HEK293T (cell line): ENCODE data around the gene CBLB.

Experiments used
- CTCF ChIA-PET: fragments of 350-600 bp; formaldehyde crosslinking; extraction: SDS; loops from one replicate; lab custom pipeline; 2021; ENCODE audit warnings: antibody characterized with exemption, inconsistent platforms; lab: Yijun Ruan, JAX
- POLR2A ChIA-PET: fragments of 350-600 bp; formaldehyde crosslinking; extraction: SDS; loops from one replicate; lab custom pipeline; 2020; ENCODE audit warnings: antibody characterized with exemption, inconsistent platforms; lab: Yijun Ruan, JAX
- DNase-seq: peaks from one replicate; pipeline ENCODE4 v3.0.0; 2012; ENCODE audit warnings: mixed read lengths; ENCODE audit errors: extremely low spot score
- ARNT ChIP-seq: fragments of 450-650 bp; IDR thresholded peaks from 2 replicates; pipeline ENCODE4 v1.6.1; 2017; ENCODE audit warnings: mild to moderate bottlenecking
- BHLHE40 ChIP-seq: fragments of 450-650 bp; IDR thresholded peaks from 2 replicates; pipeline ENCODE4 v1.6.1; 2016; ENCODE audit warnings: mild to moderate bottlenecking, moderate library complexity, borderline replicate concordance
- CTBP1 ChIP-seq: fragments of 450-650 bp; IDR thresholded peaks from 2 replicates; pipeline ENCODE4 v1.6.1; 2016; ENCODE audit warnings: borderline replicate concordance
- ELF4 ChIP-seq: fragments of 450-650 bp; IDR thresholded peaks from 2 replicates; pipeline ENCODE4 v1.6.1; 2017; ENCODE audit warnings: antibody characterized with exemption
- FOXA1 ChIP-seq: fragments of 450-650 bp; IDR thresholded peaks from 2 replicates; pipeline ENCODE4 v1.6.1; 2016; ENCODE audit warnings: mild to moderate bottlenecking
- FOXK2 ChIP-seq: fragments of 450-650 bp; IDR thresholded peaks from 2 replicates; pipeline ENCODE4 v1.6.1; 2016; ENCODE audit warnings: mild to moderate bottlenecking
- FOXM1 ChIP-seq: fragments of 450-650 bp; IDR thresholded peaks from 2 replicates; pipeline ENCODE4 v1.6.1; 2017; ENCODE audit warnings: mild to moderate bottlenecking, borderline replicate concordance
- HDGF ChIP-seq: fragments of 450-650 bp; IDR thresholded peaks from 2 replicates; pipeline ENCODE4 v1.6.1; 2017; ENCODE audit warnings: antibody characterized with exemption, borderline replicate concordance
- L3MBTL2 ChIP-seq: fragments of 450-650 bp; conservative IDR thresholded peaks from 2 replicates; pipeline ENCODE4 v1.6.1; 2016; ENCODE audit warnings: mild to moderate bottlenecking
- LEF1 ChIP-seq: fragments of 450-650 bp; IDR thresholded peaks from 2 replicates; pipeline ENCODE4 v1.6.1; 2017; ENCODE audit warnings: mild to moderate bottlenecking, borderline replicate concordance
- NFRKB ChIP-seq: fragments of 450-650 bp; IDR thresholded peaks from 2 replicates; pipeline ENCODE4 v1.6.1; 2016; ENCODE audit warnings: mild to moderate bottlenecking, moderate library complexity
- SP1 ChIP-seq: fragments of 450-650 bp; IDR thresholded peaks from 2 replicates; pipeline ENCODE4 v1.6.1; 2017
- SUZ12 ChIP-seq: fragments of 450-650 bp; IDR thresholded peaks from 2 replicates; pipeline ENCODE4 v1.6.1; 2016; ENCODE audit warnings: mild to moderate bottlenecking
- TARDBP ChIP-seq: fragments of 450-650 bp; IDR thresholded peaks from 2 replicates; pipeline ENCODE4 v1.6.1; 2016
- ZNF384 ChIP-seq: fragments of 450-650 bp; IDR thresholded peaks from 2 replicates; pipeline ENCODE4 v1.6.1; 2016
- TF ChIP-seq, protein P1 (sequence below): fragments of 450-650 bp; IDR thresholded peaks from 2 replicates; pipeline ENCODE4 v1.6.1; 2016

The CBLB gene

DNA sequence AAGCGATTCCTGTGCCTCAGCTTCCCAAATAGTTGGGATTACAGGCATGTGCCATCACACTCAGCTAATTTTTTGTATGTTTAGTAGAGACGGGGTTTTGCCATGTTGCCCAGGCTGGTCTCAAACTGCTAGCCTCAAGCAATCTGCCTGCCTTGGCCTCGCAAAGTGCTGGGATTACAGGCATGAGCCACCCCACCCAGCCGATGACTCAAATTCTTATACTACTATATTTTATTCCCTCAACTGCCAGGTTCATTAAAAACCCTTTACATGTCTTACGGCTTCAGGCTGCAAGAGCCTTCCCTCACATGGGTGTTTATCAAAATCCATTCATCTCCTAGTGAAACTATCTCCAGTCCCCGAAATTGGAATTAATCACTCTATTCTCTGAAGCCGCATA lies 63.4 kb downstream of the CBLB start:
- ChIA-PET CTCF (no interaction called here), POLR2A (no interaction called here)
- no peak for DNase-seq
- TF ChIP-seq CTBP1, result no peak
- no peak for TF ChIP-seq HDGF
- TF ChIP-seq SUZ12, result no peak
- TF ChIP-seq TARDBP, result no peak

DNA sequence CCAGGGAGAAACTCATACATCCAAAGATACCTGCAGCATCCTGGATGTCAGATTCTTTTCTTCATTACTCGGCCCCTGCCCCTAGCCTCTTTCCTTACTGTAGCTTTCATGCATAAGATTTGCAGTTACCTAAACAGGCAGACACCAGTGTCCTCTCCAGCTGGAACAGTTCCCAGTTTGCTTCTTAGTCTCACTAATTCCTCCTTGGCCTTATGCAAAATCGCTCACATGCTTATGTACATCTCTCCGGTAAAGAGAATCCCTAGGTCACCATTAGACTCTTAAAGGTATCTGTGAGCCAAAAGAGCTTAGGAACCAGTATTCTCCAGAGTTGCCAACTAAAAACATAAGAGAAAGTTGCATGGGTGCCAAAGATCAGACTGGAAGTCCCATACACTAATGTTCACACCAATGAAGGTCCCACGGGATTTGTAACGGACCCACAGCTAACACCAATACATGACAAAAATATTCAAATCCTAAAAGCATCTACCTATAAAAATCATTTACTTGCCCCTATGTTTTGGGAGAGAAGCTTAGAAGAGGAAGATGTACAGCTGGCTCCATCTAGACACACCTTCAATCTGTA lies 66.6 kb downstream of the CBLB start:
- TF ChIP-seq ZNF384 (no peak), TARDBP (no peak), NFRKB (no peak), LEF1 (no peak), SP1 (no peak), FOXK2 (no peak), HDGF (no peak), ARNT (no peak), SUZ12 (no peak), FOXM1 (no peak), L3MBTL2 (no peak), BHLHE40 (no peak), FOXA1 (no peak), ELF4 (no peak)
- TF ChIP-seq, protein P1, sequence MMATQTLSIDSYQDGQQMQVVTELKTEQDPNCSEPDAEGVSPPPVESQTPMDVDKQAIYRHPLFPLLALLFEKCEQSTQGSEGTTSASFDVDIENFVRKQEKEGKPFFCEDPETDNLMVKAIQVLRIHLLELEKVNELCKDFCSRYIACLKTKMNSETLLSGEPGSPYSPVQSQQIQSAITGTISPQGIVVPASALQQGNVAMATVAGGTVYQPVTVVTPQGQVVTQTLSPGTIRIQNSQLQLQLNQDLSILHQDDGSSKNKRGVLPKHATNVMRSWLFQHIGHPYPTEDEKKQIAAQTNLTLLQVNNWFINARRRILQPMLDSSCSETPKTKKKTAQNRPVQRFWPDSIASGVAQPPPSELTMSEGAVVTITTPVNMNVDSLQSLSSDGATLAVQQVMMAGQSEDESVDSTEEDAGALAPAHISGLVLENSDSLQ, result no peak
- CTCF ChIA-PET, result no interaction called here
- POLR2A ChIA-PET, result no interaction called here
- DNase-seq, result no peak

DNA sequence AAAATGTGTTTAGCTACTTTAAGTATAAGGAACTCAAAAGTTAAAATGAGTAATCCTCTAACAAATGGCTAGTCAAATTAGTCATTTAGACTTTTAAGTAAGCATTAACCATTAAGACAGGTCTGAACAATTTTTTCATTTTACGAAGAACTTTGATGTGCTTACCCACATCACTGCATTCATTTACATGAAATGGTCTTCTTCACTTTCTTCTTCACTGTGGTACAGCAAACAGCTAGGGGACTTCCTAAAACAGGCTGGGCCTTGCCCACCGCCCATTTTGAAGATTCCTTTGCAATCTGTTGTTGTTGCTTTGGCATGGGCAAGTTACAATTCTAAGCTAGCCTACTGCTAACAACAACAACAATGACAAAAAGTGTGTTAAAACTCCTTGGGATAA lies 67.4 kb downstream of the CBLB start:
- ChIA-PET POLR2A (no interaction called here), CTCF (no interaction called here)
- TF ChIP-seq L3MBTL2 (no peak), ELF4 (no peak), FOXA1 (no peak), CTBP1 (no peak), ZNF384 (no peak), BHLHE40 (no peak), FOXK2 (no peak), NFRKB (no peak), SP1 (no peak), TARDBP (no peak), SUZ12 (no peak)
- TF ChIP-seq, protein P1, result no peak
- DNase-seq, result no peak

DNA sequence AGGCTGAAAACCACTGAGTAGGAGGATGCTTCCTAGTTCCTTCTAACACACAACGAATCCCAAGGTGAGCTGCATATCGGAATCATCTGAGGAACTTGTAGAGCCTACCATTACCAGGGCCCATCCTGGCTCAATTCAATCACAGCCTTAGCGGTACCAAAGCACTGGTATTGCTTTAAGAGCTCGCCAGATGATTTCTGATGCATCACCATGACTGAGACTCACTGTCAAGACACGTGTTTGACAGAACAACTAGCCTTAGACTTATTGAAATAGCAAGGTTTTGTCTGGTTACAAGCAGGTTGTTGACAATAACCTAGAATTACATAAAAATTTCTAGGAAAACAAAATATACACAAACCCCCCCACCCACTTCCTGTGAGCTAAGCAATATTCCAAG lies 68.5 kb downstream of the CBLB start:
- DNase-seq, result no peak
- CTCF ChIA-PET, result no interaction called here
- POLR2A ChIA-PET, result no interaction called here
- no peak for TF ChIP-seq ELF4
- no peak for TF ChIP-seq SUZ12
- no peak for TF ChIP-seq BHLHE40
- TF ChIP-seq CTBP1, result no peak
- TF ChIP-seq HDGF, result no peak
- TF ChIP-seq NFRKB, result no peak
- TF ChIP-seq TARDBP, result no peak
- TF ChIP-seq FOXM1, result no peak
- TF ChIP-seq LEF1, result no peak
- no peak for TF ChIP-seq ARNT
- TF ChIP-seq ZNF384, result no peak
- TF ChIP-seq FOXA1, result no peak
- TF ChIP-seq FOXK2, result no peak
- TF ChIP-seq, protein P1, result no peak
- TF ChIP-seq L3MBTL2, result no peak
- TF ChIP-seq SP1, result no peak

DNA sequence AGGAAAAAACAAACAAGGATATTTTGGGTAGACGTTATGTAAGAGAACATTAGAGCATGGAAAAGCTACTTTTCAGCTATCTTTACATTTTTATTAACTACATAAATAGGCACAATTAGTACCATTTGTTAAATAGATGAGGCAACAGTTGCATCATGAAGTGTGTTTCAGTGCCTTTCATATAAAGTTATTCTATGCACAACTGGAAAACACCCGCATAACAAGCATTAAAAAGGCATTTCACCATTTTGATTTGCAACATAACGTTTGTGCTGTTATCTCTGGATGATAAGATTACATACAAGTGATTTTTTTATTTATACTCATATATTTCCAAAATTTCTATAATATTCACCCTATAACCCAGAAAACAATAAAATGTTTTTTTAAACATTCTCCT lies 69.5 kb downstream of the CBLB start:
- TF ChIP-seq, protein P1, result no peak
- no peak for TF ChIP-seq CTBP1
- TF ChIP-seq FOXA1, result no peak
- no peak for TF ChIP-seq SP1
- TF ChIP-seq L3MBTL2, result no peak
- no peak for TF ChIP-seq TARDBP
- TF ChIP-seq SUZ12, result no peak
- TF ChIP-seq BHLHE40, result no peak
- TF ChIP-seq LEF1, result no peak
- TF ChIP-seq FOXM1, result no peak
- TF ChIP-seq ZNF384, result no peak
- no peak for TF ChIP-seq FOXK2
- no peak for TF ChIP-seq ELF4
- no peak for TF ChIP-seq ARNT
- TF ChIP-seq NFRKB, result no peak
- no peak for TF ChIP-seq HDGF
- POLR2A ChIA-PET, result no interaction called here
- no peak for DNase-seq
- CTCF ChIA-PET, result no interaction called here

DNA sequence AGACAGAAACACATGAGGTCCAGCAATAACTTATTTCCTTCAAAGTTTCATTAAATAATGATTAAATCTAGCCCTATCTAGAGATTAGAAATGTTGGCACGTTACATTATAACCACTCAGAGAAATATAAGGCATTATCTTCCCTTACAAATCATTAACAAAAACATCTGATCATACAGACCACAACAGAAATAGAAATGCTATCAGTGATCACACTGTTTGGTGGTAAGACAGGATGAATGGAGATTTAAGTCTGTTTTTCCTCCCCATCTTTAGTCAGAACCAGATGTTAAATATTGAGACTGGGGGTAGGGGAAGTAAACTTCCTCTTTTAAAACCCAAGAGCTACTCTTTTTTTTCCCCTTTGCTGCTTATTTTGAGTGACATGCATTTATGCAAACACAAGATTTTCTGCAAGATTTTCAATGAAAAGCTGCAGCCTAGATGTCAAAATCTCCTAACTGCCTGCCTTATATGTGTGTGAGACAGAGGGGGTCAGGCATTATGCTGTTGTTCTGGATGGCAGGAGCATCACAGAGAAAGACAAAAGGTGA lies 70.4 kb downstream of the CBLB start:
- TF ChIP-seq ELF4 (no peak), SUZ12 (no peak), FOXM1 (no peak), HDGF (no peak)
- TF ChIP-seq, protein P1, result no peak
- ChIA-PET POLR2A (no interaction called here), CTCF (no interaction called here)
- no peak for DNase-seq
